Measurements from ENCODE around the gene SLC37A4.
A peak's percentile ranks its signal among the peaks of the same experiment; 100 is the strongest.

SLC37A4 gene

DNA sequence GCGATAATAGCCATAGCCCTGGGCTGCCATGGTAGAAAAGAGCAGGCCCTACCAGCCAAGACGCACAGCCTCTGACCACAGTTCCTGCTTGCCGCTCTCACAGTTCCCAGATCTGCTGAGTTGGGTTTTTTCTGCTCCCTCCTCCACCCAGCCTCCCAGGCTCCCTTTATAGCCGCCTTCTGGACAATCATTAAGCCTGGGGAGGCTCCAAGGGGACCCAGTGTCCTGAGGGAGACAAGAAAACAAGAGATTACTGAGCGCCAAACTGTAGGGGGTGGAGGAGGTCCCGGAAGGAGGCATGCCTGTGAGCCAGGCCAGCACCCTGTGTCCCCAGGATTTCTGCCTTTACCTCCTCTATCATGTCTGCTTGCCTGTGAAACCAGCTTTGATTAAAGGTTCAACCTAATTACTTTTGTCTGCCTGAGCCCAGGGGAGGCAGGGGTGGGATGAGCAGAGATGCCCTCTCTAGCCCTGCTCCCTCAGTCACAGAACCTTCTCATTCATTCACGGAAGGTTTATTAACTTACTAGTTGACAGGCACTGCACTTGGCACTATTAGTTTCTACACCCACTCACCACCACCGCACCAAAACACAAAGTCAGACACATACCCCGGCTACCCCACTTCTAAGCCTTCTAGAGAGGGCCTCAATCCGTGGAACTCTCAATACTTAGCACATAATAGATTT lies 1.2 kb downstream of the SLC37A4 start:
- Histone ChIP-seq H2BK120ac (ENCODE audit: low read depth, low read length) (no peak overlapping the region), H3K27me3 (ENCODE audit: control insufficient read depth in 3 of 3, insufficient read depth in 3 of 3, low read depth in 1 of 3, low read length in 3 of 3) (no peaks in the 10 kb centered on the region), H3K14ac (ENCODE audit: low read length) (no peak overlapping the region), H3K27ac (replicated peaks; ENCODE audit: low read length) (no peak overlapping the region), H3K4ac (ENCODE audit: low read length) (no peak overlapping the region), H4K8ac (ENCODE audit: low read depth, low read length) (no peak overlapping the region), H3K4me3 (ENCODE audit: low read length in 2 of 2) (peak overlapping the region; percentile 88 to 89), H3K4me1 (ENCODE audit: control insufficient read depth in 2 of 2, insufficient read depth in 1 of 2, low read depth in 1 of 2, low read length in 2 of 2) (peaks cover 6 to 12% of the 10 kb centered on the region in 2 donors), H2AFZ (ENCODE audit: low read length) (peak overlapping the region; percentile 97), H2BK15ac (ENCODE audit: low read length) (no peak overlapping the region), H3K36me3 (replicated peaks in 1 of 2; ENCODE audit: control insufficient read depth in 2 of 2, insufficient read depth in 2 of 2, low read length in 2 of 2) (peaks cover 37 to 47% of the 10 kb centered on the region in 2 donors), H3K79me1 (ENCODE audit: low read depth, low read length) (peaks cover 19% of the 10 kb centered on the region), H2BK12ac (ENCODE audit: low read length) (no peak overlapping the region), H3K4me2 (ENCODE audit: insufficient read depth, low read length, poor library complexity, severe bottlenecking) (peak overlapping the region; percentile 88), H2AK5ac (ENCODE audit: low read depth, low read length) (peak overlapping the region; percentile 82), H3K9me3 (replicated peaks in 1 of 2; ENCODE audit: control insufficient read depth in 2 of 2, insufficient read depth in 1 of 2, low read depth in 1 of 2, low read length in 2 of 2) (no peaks in the 10 kb centered on the region), H3K23ac (ENCODE audit: low read depth, low read length, poor library complexity) (peak overlapping the region; percentile 5), H2BK5ac (ENCODE audit: low read length) (no peak overlapping the region), H4K91ac (ENCODE audit: low read depth, low read length, poor library complexity) (no peak overlapping the region), H3K18ac (ENCODE audit: low read length) (peak overlapping the region; percentile 9), H3K9ac (ENCODE audit: low read depth, low read length, poor library complexity) (peak overlapping the region; percentile 47)
- no CpG with 5 or more reads among the region's 10 CpGs for WGBS, 2 donors (ENCODE audit: extremely low coverage in 2 of 2, insufficient read length in 2 of 2, insufficient replicate concordance in 1 of 2)
- DNase-seq (ENCODE audit: low spot score): no peak

DNA sequence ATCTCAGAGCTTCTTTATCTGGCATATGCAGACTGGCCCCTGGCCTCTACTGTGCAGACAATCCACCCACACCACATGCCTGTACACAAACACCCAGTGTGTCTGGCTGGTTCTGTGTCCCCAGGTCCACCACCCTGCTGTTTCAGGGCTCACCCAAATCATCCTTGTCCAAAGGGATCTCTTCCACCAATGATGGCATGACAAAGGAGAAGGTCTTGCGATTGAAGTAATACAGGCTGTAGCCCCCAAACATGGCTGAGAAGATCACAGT lies 1.7 kb downstream of the SLC37A4 start:
- peaks cover 19% of the 10 kb centered on the region for H3K79me1 ChIP-seq (ENCODE audit: low read depth, low read length)
- H3K27ac ChIP-seq (replicated peaks; ENCODE audit: low read length): no peak overlapping the region
- WGBS, 2 donors (ENCODE audit: extremely low coverage in 2 of 2, insufficient read length in 2 of 2, insufficient replicate concordance in 1 of 2): no CpG with 5 or more reads among the region's 1 CpG

DNA sequence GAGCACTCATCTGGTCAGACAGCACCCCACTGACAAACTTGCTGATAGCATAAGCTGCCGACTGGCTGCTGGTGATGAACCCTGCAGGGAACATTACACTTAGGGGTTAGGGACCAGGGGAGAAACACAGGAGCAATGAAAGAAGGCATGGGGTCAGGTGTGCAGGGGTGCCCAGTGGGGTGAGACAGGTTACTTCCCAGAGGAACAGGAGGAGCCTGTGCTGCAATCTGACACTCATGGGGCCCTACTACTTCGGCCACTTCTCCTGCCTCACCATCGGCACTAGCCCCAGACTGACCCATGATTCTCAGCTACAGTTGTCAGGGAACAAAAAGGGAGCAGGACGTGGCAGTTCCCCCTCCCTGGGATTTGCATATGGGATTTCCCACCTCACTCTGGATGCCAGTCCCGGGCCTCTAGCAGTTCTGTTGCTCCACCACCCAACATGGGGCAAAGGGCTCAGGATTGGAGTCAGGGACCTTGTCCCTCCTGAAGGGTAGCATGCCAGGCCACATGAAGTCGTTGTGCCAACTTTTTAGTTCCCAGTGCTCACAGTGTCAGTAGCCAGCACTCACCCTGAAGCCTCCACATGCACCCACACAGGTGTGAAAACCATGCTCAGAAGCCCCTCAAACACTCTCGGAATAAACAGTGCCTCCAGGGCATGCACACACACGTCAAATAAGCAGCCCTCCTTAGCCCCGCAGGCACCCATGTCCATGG lies 2.2 kb downstream of the SLC37A4 start:
- Histone ChIP-seq H3K4me3 (ENCODE audit: low read length in 2 of 2) (peak overlapping the region; percentile 0 to 4), H3K27ac (replicated peaks; ENCODE audit: low read length) (no peak overlapping the region), H3K18ac (ENCODE audit: low read length) (no peak overlapping the region), H4K8ac (ENCODE audit: low read depth, low read length) (no peak overlapping the region), H3K4me1 (ENCODE audit: control insufficient read depth in 2 of 2, insufficient read depth in 1 of 2, low read depth in 1 of 2, low read length in 2 of 2) (peaks cover 6 to 12% of the 10 kb centered on the region in 2 donors), H2AK5ac (ENCODE audit: low read depth, low read length) (no peak overlapping the region), H3K9me3 (replicated peaks in 1 of 2; ENCODE audit: control insufficient read depth in 2 of 2, insufficient read depth in 1 of 2, low read depth in 1 of 2, low read length in 2 of 2) (no peaks in the 10 kb centered on the region), H3K79me1 (ENCODE audit: low read depth, low read length) (peaks cover 19% of the 10 kb centered on the region), H2BK15ac (ENCODE audit: low read length) (no peak overlapping the region), H2AFZ (ENCODE audit: low read length) (no peak overlapping the region), H4K91ac (ENCODE audit: low read depth, low read length, poor library complexity) (no peak overlapping the region), H3K14ac (ENCODE audit: low read length) (no peak overlapping the region), H3K9ac (ENCODE audit: low read depth, low read length, poor library complexity) (no peak overlapping the region), H3K27me3 (ENCODE audit: control insufficient read depth in 3 of 3, insufficient read depth in 3 of 3, low read depth in 1 of 3, low read length in 3 of 3) (no peaks in the 10 kb centered on the region), H3K36me3 (replicated peaks in 1 of 2; ENCODE audit: control insufficient read depth in 2 of 2, insufficient read depth in 2 of 2, low read length in 2 of 2) (peaks cover 44 to 57% of the 10 kb centered on the region in 2 donors), H3K4ac (ENCODE audit: low read length) (no peak overlapping the region), H2BK120ac (ENCODE audit: low read depth, low read length) (no peak overlapping the region), H3K23ac (ENCODE audit: low read depth, low read length, poor library complexity) (no peak overlapping the region), H2BK12ac (ENCODE audit: low read length) (no peak overlapping the region), H3K4me2 (ENCODE audit: insufficient read depth, low read length, poor library complexity, severe bottlenecking) (no peak overlapping the region), H2BK5ac (ENCODE audit: low read length) (no peak overlapping the region)
- WGBS, 2 donors (ENCODE audit: extremely low coverage in 2 of 2, insufficient read length in 2 of 2, insufficient replicate concordance in 1 of 2): no CpG with 5 or more reads among the region's 9 CpGs
- DNase-seq (ENCODE audit: low spot score): no peak

More for the DNA sequence above, 1.7 kb downstream of the SLC37A4 start:
- H2AK5ac ChIP-seq (ENCODE audit: low read depth, low read length): no peak overlapping the region
- no peak for DNase-seq (ENCODE audit: low spot score)
- peak overlapping the region; percentile 0 to 4 for H3K4me3 ChIP-seq (ENCODE audit: low read length in 2 of 2)
- H3K23ac ChIP-seq (ENCODE audit: low read depth, low read length, poor library complexity): peak overlapping the region; percentile 5
- H3K9me3 ChIP-seq (replicated peaks in 1 of 2; ENCODE audit: control insufficient read depth in 2 of 2, insufficient read depth in 1 of 2, low read depth in 1 of 2, low read length in 2 of 2): no peaks in the 10 kb centered on the region
- no peak overlapping the region for H3K4me2 ChIP-seq (ENCODE audit: insufficient read depth, low read length, poor library complexity, severe bottlenecking)
- H3K27me3 ChIP-seq (ENCODE audit: control insufficient read depth in 3 of 3, insufficient read depth in 3 of 3, low read depth in 1 of 3, low read length in 3 of 3): no peaks in the 10 kb centered on the region
- H4K91ac ChIP-seq (ENCODE audit: low read depth, low read length, poor library complexity): no peak overlapping the region
- H2BK120ac ChIP-seq (ENCODE audit: low read depth, low read length): no peak overlapping the region
- no peak overlapping the region for H4K8ac ChIP-seq (ENCODE audit: low read depth, low read length)
- peak overlapping the region; percentile 9 for H3K18ac ChIP-seq (ENCODE audit: low read length)
- H3K4ac ChIP-seq (ENCODE audit: low read length): no peak overlapping the region
- H2AFZ ChIP-seq (ENCODE audit: low read length): no peak overlapping the region
- H2BK5ac ChIP-seq (ENCODE audit: low read length): no peak overlapping the region
- H3K14ac ChIP-seq (ENCODE audit: low read length): no peak overlapping the region
- peak overlapping the region; percentile 47 for H3K9ac ChIP-seq (ENCODE audit: low read depth, low read length, poor library complexity)
- no peak overlapping the region for H2BK12ac ChIP-seq (ENCODE audit: low read length)
- no peak overlapping the region for H2BK15ac ChIP-seq (ENCODE audit: low read length)
- H3K36me3 ChIP-seq (replicated peaks in 1 of 2; ENCODE audit: control insufficient read depth in 2 of 2, insufficient read depth in 2 of 2, low read length in 2 of 2): peaks cover 40 to 52% of the 10 kb centered on the region in 2 donors
- H3K4me1 ChIP-seq (ENCODE audit: control insufficient read depth in 2 of 2, insufficient read depth in 1 of 2, low read depth in 1 of 2, low read length in 2 of 2): peaks cover 6 to 12% of the 10 kb centered on the region in 2 donors

DNA sequence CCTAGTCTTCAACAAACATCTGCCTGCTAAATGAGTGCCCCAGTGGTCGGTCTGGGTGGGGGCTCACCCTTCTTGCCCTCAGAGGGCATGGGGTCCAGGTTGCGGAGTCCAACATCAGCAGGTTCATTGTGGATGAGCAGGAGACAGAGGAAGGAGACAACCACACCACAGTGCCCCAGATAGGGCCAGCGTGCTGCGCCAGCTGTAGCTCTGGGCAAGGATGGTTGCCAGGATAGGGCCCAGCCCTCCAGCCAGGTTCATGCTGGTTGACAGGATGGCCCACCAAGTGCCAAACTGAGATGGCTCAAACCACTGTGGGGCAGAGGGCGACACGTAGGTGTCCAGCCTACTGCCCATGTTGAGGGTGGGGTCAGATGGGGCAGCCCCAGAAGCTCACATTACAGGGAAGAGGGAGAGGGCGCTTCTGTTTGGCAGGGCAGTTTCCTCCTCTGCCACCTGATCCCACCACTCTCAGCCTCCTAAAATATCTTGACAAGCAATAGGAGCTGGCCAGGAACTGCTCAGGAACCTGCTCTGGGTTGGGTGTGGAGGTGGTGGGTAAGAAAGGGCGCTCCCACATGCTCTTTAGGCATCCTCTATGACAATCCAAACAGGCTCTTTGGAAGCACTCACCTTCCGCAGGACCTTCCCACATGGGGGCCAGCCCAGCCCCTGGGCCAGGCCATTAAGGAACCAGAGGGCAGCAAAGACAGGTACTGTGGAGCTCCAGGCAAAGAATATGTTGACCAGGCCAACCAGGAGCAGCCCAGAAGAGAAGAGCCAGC lies 2.9 kb downstream of the SLC37A4 start:
- no peak overlapping the region for H2AK5ac ChIP-seq (ENCODE audit: low read depth, low read length)
- no peak overlapping the region for H3K23ac ChIP-seq (ENCODE audit: low read depth, low read length, poor library complexity)
- peaks cover 19% of the 10 kb centered on the region for H3K79me1 ChIP-seq (ENCODE audit: low read depth, low read length)
- no peaks in the 10 kb centered on the region for H3K9me3 ChIP-seq (replicated peaks in 1 of 2; ENCODE audit: control insufficient read depth in 2 of 2, insufficient read depth in 1 of 2, low read depth in 1 of 2, low read length in 2 of 2)
- no peak overlapping the region for H2AFZ ChIP-seq (ENCODE audit: low read length)
- H4K91ac ChIP-seq (ENCODE audit: low read depth, low read length, poor library complexity): no peak overlapping the region
- no peak overlapping the region for H2BK15ac ChIP-seq (ENCODE audit: low read length)
- H3K4ac ChIP-seq (ENCODE audit: low read length): no peak overlapping the region
- no peak for DNase-seq (ENCODE audit: low spot score)
- no peak overlapping the region for H2BK12ac ChIP-seq (ENCODE audit: low read length)
- no peak overlapping the region for H2BK120ac ChIP-seq (ENCODE audit: low read depth, low read length)
- no peak overlapping the region for H3K4me3 ChIP-seq (ENCODE audit: low read length in 2 of 2)
- H4K8ac ChIP-seq (ENCODE audit: low read depth, low read length): no peak overlapping the region
- no peak overlapping the region for H3K27ac ChIP-seq (replicated peaks; ENCODE audit: low read length)
- H3K36me3 ChIP-seq (replicated peaks in 1 of 2; ENCODE audit: control insufficient read depth in 2 of 2, insufficient read depth in 2 of 2, low read length in 2 of 2): peaks cover 48 to 64% of the 10 kb centered on the region in 2 donors
- whole genome bisulfite sequencing, 2 donors (ENCODE audit: extremely low coverage in 2 of 2, insufficient read length in 2 of 2, insufficient replicate concordance in 1 of 2): no CpG with 5 or more reads among the region's 9 CpGs
- H3K4me2 ChIP-seq (ENCODE audit: insufficient read depth, low read length, poor library complexity, severe bottlenecking): no peak overlapping the region
- no peak overlapping the region for H3K14ac ChIP-seq (ENCODE audit: low read length)
- H3K4me1 ChIP-seq (ENCODE audit: control insufficient read depth in 2 of 2, insufficient read depth in 1 of 2, low read depth in 1 of 2, low read length in 2 of 2): peaks cover 6 to 12% of the 10 kb centered on the region in 2 donors
- no peak overlapping the region for H3K9ac ChIP-seq (ENCODE audit: low read depth, low read length, poor library complexity)
- H2BK5ac ChIP-seq (ENCODE audit: low read length): no peak overlapping the region
- no peaks in the 10 kb centered on the region for H3K27me3 ChIP-seq (ENCODE audit: control insufficient read depth in 3 of 3, insufficient read depth in 3 of 3, low read depth in 1 of 3, low read length in 3 of 3)
- no peak overlapping the region for H3K18ac ChIP-seq (ENCODE audit: low read length)
